Right forelimb (tissue), 1 donor: ENCODE measurements around the gene CADPS2.

ENCODE experiments used
- DNase-seq: peaks from one replicate; pipeline ENCODE4 v3.0.0-alpha.2; 2018

CADPS2 gene

GRCh38 chr7:122343601-122344302 lies 542.5 kb downstream of the CADPS2 start:
- no peak for DNase-seq

- no peak for DNase-seq
Measured at GRCh38 chr7:122340427-122340826, 545.8 kb downstream of the CADPS2 start.

- DNase-seq, result no peak
Measured at GRCh38 chr7:122339145-122339904, 546.9 kb downstream of the CADPS2 start.

- DNase-seq, result no peak
Measured at GRCh38 chr7:122337011-122337410, 549.2 kb downstream of the CADPS2 start.

GRCh38 chr7:122329145-122329802 lies 557.0 kb downstream of the CADPS2 start:
- no peak for DNase-seq

- DNase-seq, result no peak
Measured at GRCh38 chr7:122327969-122328368, 558.3 kb downstream of the CADPS2 start.

GRCh38 chr7:122316467-122317388 lies 569.5 kb downstream of the CADPS2 start:
- no peak for DNase-seq

GRCh38 chr7:122315507-122316466 lies 570.5 kb downstream of the CADPS2 start:
- DNase-seq, result no peak

- DNase-seq, result no peak
Measured at GRCh38 chr7:122314284-122314683, 572.0 kb downstream of the CADPS2 start.

- DNase-seq, result no peak
Measured at GRCh38 chr7:122312789-122313188, 573.5 kb downstream of the CADPS2 start.

- DNase-seq, result no peak
Measured at GRCh38 chr7:122311734-122312450, 574.4 kb downstream of the CADPS2 start.

- no peak for DNase-seq
Measured at GRCh38 chr7:122311050-122311700, 575.1 kb downstream of the CADPS2 start.

GRCh38 chr7:122310119-122311021 lies 575.9 kb downstream of the CADPS2 start:
- DNase-seq, result peak; percentile 68

- no peak for DNase-seq
Measured at GRCh38 chr7:122309421-122309820, 576.8 kb downstream of the CADPS2 start.

GRCh38 chr7:122307228-122307621 lies 579.0 kb downstream of the CADPS2 start:
- no peak for DNase-seq

- DNase-seq, result no peak
Measured at GRCh38 chr7:122306320-122307227, 579.7 kb downstream of the CADPS2 start.

- no peak for DNase-seq
Measured at GRCh38 chr7:122305475-122306319, 580.6 kb downstream of the CADPS2 start.
